GM18858 (cell line): ENCODE results near the gene PTPRG.

Experiments used
- ATAC-seq: cut with Tn5 transposase; IDR thresholded peaks from one replicate; pipeline ENCODE4 v1.9.1; 2021; ENCODE audit not compliant: unreplicated experiment

Gene PTPRG

DNA sequence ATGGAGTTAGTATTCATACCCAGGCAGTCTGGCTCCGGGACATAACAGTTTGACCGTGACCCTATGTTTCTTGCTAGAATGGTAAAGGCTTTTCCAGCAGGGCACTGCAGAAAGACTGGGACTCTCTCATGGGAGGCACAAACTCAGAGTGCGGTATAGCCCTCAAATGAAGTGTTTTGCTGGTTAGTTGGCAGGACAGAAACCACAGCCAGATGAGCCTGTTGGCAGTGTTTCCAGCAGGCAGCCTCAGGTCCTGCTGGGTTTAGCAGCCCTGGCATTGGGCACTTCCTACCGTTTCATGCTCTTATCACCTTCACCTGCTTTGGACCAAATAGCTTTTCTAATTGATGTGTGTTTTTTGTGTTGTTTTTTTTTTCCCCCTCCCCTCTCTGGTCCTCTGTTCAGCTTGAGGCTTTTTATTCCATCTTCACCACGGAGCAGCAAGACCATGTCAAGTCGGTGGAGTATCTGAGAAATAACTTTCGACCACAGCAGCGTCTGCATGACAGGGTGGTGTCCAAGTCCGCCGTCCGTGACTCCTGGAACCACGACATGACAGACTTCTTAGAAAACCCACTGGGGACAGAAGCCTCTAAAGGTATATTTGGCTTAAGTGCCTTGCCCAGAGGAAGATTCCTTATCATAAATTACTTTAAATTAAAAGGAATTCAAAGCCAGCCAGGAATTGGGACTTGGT, 606.3 kb downstream of the PTPRG start:
- no peak for ATAC-seq

DNA sequence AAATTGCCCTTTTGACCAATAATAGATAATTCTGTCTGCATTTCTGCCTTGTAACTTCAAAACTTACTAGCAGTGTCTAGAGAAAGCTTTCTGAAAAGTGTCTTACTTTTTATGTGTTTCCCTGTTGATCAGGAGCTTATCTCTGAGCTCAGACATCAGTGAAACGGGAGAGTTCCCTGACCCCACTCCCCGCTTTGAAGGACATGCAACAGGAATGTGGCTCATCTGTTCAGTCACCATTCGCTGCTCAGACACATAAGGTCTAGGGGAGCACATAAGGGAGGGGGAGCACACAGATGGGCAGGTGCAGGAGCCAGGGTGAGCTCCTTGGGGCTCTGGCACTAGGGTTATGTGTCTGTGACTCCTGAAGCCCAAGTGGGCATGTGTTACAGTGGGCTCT, 607.0 kb downstream of the PTPRG start:
- ATAC-seq = no peak

DNA sequence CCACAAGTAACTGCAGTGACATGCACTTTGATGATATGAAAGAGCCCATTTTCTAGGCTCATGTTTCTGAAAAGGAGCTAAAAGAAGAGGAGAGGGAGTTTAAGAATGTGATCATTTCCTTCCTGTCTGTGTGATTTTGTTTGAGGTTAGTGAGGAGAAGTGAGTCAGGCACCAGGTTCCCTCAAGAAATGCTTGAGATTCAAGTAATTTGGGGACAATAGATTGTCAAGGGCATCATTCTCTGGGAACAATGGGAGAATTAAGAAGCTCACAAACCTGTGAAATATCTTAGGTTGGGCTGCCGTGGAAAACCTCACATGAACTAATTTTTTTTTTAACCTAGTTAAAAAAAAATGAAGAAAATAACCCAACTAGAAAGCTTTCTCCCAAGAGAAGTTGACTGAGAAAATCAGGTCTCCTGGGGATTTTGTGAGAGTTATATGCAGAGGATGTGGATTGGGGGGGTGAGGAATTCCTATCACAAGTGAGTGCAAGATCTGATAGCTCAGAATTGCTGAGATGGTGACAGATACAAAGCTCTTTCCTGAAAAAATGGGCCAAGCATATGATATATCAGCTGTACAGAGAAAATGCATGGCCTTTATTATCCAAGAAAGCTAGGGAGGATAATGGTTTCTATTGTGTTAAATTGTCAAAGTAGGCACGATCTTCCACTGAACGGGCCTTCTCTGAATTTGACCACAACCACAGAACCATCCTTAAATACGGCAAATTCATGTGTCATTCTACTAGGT, 608.7 kb downstream of the PTPRG start:
- no peak for ATAC-seq

DNA sequence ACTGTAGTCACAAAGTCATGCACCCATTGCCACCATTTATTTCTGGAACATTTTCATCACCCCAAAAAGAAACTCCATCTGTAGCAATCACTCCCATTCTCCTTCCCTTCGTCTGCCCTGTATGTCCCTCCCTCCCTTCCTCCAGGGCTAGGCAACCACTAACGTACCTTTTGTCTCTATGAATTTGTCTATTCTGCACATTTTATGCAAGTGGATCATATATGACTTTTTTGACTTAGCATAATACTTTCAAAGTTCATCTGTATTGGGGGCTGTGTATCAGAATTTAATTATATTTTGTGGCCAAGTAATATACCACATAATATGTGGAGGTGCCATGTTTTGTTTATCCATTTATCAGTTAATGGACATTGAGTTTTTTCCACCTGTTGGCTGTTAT, 610.4 kb downstream of the PTPRG start:
- no peak for ATAC-seq

DNA sequence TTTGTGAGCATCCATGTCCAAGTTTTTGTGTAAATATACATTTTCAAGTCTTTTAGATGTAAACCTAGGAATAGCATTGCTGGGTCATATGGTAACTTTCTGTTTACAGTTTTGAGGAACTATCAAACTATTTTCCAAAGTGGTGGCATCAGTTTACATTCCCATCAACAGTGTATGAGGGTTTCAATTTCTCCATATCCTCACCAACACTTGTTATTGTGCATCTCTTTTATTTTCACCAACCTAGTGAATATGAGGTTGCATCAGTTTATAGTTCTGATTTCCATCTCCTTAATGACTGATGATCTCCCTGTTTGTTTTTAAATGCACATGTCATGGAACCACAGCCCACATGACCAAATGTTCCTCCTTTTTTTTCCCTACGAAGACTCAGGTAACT, 610.8 kb downstream of the PTPRG start:
- ATAC-seq = no peak

DNA sequence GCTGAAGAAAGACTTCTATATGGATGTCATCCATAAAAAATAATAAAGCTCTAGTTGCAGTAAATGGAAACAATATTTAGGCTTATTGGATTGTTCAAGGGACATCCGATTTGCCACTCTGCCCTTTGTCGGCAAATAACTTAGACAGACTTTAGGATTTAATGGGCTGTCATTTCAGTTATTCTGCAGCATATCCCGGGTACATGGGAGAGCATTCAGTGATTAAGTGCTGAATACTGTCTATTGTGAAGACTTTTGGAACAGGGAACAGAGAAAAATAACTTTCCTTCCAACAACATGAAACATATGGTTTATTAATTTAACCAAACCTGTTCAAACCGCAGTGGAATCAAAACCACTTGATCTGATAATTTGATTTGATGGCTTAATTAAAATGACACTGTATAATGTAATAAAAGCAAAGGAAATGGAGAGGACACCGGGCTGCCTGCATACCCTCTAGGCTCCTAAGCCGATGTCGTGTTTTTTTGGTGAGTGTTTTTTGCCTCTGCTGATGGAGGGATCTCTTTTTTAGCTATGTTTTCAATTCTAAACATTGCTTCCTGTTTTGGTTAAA, 612.7 kb downstream of the PTPRG start:
- no peak for ATAC-seq

DNA sequence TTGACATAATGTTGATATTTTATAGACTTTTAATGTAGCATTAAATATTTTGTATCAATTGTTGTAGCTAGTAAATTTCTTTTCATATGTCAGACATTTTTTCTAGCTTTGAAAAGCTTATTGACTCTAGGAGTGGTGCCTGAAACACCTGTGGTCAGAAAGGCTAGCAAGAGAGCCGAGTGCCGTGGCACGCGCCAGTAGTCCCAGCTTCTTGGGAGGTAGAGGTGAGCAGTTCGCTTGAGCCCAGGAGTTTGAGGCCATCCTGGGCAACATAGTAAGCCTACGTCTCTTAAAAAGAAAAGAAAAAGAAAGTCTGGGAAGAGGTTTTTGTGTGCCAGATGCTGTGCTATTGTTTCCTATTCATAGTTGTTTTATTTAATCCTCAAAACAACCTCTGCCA, 613.8 kb downstream of the PTPRG start:
- ATAC-seq = no peak

DNA sequence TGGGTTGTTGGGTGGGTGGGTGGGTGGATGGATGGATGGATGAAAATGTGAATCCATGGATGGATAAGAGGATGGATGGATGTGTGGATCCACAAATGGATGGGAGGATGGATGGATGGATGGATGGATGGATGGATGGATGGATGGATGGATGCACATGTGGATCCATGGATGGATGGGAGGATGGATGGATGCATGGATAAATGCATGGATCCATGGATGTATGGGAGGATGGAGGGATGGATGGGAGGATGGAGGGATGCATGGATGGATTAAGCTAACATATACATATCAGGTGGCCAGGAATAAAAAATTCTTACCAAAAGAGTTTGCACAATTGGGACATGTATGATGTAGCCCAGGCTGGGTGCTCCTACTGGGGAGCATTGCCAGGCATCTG, 616.7 kb downstream of the PTPRG start:
- ATAC-seq = no peak

DNA sequence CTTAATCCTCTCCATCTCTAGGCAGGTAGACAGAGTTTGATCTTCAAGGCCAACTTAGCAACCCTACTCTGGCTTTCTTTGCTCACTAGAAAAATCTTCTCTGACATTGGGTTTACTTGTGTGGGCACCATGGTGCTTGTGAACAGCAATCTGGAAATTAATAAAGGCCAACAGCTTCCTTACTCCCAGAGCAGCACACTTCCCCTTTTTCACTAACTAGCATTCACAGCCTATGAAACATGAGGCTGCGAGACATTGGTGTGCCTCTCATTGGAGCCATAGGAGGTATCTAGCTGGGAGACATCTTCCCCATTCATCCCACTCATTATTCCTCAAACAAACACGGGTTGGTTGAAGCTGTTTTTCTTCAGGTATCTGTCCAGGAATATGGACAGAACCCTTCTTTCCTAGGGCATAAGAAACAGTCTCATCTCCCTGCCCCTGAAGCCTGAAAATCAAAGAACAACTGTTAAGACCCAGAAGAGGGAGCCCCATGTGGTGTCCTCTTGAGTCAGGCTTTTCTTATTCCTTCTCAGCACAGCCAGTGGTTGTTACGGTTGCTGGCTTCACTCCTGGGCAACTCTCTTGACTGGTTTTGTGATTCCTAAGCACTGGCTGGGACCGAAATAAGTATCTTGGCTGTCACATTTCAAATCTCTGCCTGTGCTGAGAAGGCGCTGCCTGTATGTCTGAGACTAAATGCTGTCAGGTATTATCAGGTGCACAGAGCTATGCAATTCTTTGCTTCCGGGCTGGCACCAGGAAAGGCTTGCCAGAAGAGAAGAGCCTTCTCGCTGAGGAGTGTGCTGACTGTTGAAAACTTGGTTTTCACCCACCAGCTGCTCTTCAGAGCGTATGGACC, 617.6 kb downstream of the PTPRG start:
- ATAC-seq = no peak

DNA sequence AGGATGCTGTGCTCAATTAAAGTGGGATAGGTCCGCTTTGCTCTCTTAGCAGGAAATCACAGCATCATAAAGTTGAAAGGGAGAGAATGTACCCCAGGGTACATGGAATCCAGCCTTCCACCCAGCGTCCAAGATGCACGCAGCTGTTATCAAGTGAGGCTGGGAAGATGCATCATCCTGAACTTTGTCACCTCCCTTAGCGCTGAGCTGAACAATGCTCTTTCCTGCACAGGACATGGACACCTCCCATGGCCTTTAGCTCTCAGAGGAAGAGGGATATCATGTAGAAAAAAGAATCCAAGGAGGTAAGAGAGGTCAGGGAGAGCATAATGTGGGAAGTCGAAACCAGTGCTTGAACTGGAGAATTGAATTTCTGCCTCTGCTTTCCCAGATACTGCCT, 619.1 kb downstream of the PTPRG start:
- no peak for ATAC-seq

DNA sequence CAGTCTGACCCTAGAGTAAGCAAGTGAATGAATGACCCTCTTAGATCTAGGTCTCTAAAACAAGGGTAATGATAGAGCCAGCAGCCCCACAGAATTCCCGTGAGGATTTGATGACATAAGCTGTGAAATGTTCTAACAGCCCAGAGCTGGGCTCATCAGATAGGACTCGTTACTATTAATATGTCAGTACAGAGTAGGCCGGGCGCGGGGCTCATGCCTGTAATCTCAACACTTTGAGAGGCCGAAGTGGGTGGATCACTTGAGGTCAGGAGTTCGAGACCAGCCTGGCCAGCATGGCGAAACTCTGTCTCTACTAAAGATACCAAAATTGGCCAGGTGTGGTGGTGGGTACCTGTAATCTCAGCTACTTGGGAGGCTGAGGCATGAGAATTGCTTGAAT, 621.7 kb downstream of the PTPRG start:
- ATAC-seq = no peak

DNA sequence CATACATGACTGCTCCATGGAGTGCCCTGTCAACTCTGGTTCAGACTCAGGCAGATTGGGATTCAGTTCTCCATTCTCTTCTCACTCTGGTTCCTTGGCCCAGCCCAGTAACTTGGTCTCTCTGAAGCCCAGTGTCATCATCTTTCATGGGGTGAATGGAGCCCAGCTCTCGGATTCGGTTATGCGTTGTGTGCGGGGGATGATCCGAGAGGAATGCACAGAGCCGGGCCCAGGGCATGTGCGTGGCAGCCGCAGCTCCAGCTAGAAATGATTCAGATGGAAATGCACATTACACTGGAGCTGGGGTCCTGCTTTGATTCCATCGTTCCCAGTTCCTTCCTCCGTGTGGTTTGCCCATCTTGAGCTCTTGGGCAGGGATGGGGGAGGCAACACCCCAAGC, 622.6 kb downstream of the PTPRG start:
- ATAC-seq = no peak

DNA sequence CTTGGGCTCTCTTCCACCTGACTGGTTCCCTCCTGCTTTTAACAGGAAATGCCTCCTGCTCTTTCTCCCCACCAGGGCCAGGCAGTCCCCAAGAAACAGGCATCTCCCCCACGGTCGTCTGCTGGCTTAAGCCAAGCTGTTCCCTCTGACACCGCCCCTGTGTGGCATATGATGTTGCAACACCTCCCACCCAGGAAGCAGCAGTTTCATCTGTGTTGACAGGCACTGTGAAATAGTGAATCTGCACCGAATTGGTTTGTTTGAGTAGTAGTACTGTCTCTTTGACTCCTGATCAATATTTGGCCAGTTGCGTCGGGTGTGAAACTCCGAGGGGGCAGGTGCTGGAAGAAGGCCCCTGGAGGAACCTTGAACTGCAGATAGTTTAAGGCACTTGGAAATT, 623.2 kb downstream of the PTPRG start:
- ATAC-seq = no peak

DNA sequence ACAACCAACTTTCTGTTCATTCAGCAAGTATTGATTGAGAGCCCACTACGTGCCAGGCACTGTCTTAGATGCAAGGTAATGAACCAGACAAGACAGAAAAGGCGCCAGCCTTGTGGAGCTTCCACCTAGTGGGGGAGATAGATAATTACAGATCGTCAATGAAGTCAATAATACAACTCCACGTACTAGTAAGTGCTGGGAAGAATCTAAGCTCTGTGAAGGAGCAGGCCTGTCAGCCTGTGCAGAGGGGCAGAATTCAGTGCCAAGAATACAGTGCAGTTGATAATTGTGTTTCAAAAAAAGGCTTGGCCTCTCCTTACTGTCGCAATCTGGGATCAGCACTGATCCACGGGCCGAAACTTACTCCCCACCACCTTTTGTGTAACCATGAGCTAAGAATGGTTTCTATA, 625.7 kb downstream of the PTPRG start:
- no peak for ATAC-seq

DNA sequence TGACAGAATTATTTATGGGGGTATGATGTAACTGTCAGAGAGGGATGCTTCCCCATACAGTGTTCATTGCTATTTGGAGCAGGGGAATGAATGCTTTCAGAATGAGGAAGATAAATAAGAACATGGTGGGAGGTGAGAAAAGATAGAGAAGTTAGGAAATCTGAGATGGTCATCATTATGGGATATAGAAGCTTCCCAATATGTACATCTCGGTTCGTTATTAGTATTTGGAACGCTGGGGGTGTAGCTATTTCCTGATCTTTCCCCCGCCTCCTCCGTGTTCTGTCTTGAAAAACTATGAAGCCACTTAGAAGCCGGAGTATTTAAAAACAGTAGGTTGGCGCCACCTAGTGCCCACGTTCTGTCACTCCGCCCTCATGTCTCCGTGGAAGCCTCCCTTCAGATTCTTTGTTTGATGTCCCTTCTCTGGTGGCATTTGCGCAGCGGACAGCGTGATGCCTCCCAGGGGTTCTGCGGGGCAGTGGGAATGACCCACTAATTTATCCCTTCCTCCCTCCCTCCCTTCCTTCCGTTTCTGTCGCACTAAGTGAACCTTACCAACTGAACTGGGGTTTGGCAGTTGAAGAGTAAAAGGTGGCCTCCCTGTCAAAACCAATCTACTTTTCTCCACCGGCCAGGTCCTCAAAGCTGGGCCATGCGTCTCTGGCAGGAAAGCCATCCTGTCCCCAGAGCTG, 627.5 kb downstream of the PTPRG start:
- peak; percentile 89 for ATAC-seq

DNA sequence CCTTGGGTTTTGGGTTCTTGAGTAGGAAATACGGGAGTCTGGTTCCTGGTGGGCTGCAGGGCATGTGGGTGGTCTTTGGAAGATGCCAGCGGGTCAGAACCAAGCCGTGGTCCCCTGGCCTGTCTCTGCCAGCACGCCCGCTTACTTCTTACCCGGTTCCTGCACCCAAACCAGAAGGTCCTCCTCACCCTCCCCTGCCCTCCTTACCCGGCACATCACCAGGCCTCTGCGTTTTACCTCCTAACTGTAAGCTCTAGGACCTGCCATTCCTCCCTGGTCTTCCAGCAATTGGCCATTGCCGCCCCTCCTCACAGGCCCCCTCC, 628.0 kb downstream of the PTPRG start:
- no peak for ATAC-seq

DNA sequence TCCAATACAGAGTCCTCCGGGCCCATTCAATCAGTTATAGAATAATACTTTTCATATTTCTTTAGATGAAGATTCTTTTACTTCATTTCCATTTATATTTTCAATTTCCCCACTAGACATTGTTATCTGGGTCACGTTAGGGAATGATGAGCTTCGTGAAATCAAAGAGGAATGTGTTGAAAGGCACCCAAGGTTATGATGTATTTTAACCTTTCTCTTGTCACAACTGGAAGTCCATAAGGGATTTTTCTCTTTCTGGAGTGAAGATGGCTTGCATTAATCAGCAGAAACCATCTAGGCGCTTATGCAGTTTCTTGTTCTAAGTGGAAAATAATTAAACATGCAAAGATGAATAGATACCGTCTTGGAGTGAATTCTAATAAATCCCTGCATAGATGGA, 631.5 kb downstream of the PTPRG start:
- ATAC-seq = no peak

DNA sequence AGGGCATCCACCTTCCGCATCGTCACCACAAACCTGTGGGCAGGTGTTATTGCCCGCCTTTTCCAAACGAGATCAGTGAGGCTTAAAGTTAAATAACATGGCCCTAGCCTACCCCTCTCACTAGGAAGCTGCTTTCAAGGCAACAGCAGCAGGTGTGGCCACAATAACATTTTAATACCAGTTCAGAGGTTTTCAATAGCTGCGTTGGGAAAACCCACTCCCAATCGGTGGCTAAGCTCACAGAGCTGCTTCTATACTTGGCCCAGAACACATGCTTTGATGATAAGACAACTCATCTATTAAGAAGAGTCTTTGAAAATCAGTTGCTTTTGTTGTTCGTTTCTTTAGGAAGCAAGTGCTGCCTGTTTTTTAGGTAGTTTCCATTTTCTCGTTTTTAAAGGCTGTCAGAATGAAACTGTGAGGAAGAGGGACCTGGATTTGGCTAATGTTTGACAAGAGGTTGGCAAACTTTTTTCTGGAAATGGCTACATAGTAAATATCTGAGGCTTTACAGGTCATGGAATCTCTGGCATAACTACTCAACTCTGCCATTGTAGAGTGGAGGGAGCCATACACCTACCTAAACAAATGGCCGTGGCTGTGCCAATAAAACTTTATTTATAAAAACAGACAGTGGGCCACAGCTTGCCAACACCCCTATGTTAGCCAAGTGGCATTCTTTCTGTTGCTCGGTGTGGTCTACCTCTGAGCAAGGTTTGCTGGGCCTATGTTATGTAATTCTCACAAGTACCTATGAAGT, 632.4 kb downstream of the PTPRG start:
- no peak for ATAC-seq

DNA sequence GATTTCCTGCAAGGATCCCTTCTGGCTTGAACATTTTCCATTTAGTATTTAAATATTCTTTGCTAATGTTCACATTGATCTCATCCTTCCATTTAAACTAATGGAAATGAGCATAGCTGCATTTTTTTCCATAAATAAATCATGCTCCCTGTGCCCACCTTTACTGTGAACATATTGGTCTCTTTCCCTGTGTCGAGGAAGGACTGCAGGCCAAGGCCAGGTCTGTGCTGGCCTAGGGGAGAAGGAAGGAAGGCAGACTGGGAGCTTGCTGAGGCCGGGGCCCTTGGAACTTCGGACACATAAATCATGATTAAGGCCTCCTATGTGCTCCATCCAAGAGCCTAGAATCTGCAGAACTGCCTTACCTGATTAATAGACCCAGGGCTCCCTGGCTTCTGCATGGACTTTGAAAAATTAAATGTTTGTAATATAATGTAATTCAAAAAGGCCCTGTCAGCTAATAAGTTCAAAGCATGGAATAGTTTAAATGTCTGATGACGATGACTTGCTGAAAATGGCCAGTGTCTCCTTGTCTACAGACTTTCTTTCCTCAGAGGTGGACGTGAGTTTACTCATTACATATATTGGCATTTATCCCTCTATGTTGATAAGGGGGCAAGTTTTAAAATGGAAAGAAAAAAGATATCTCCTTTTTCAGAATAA, 636.1 kb downstream of the PTPRG start:
- ATAC-seq = no peak

DNA sequence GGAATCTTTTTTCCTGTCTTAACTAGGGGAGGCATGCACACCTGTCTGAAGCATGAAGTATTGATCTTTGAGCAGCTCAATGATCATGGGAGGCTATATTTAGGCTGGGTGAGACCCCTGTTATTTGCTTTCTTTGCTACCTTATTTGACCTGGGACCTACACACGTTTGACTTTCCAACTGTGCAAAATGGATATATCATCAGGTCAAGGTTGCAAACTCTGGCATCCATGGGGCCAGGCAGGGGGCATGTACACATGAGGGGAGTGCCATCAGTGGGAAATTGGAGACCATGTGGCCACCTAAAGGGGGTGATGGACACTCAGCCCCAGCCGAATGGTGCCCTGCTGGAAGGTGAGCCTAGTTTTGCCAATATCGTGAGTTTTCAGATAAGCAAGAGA, 637.8 kb downstream of the PTPRG start:
- ATAC-seq = no peak
